Stimulated activated CD8-positive, alpha-beta memory T cell treated with anti-CD3 and anti-CD28 coated beads, Interleukin-2, amount 100 ng/mL, for 1 hour (primary cell): ENCODE data around the gene PPP6R1.

Source experiments
- DNase-seq, 2 donors: peaks; one replicate each; pipeline ENCODE4 v3.0.0-alpha.2; 2020; ENCODE audit warnings: low read depth in 2 of 2

PPP6R1 gene, protein sequence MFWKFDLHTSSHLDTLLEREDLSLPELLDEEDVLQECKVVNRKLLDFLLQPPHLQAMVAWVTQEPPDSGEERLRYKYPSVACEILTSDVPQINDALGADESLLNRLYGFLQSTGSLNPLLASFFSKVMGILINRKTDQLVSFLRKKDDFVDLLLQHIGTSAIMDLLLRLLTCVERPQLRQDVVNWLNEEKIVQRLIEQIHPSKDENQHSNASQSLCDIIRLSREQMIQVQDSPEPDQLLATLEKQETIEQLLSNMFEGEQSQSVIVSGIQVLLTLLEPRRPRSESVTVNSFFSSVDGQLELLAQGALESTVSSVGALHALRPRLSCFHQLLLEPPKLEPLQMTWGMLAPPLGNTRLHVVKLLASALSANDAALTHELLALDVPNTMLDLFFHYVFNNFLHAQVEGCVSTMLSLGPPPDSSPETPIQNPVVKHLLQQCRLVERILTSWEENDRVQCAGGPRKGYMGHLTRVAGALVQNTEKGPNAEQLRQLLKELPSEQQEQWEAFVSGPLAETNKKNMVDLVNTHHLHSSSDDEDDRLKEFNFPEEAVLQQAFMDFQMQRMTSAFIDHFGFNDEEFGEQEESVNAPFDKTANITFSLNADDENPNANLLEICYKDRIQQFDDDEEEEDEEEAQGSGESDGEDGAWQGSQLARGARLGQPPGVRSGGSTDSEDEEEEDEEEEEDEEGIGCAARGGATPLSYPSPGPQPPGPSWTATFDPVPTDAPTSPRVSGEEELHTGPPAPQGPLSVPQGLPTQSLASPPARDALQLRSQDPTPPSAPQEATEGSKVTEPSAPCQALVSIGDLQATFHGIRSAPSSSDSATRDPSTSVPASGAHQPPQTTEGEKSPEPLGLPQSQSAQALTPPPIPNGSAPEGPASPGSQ

DNA sequence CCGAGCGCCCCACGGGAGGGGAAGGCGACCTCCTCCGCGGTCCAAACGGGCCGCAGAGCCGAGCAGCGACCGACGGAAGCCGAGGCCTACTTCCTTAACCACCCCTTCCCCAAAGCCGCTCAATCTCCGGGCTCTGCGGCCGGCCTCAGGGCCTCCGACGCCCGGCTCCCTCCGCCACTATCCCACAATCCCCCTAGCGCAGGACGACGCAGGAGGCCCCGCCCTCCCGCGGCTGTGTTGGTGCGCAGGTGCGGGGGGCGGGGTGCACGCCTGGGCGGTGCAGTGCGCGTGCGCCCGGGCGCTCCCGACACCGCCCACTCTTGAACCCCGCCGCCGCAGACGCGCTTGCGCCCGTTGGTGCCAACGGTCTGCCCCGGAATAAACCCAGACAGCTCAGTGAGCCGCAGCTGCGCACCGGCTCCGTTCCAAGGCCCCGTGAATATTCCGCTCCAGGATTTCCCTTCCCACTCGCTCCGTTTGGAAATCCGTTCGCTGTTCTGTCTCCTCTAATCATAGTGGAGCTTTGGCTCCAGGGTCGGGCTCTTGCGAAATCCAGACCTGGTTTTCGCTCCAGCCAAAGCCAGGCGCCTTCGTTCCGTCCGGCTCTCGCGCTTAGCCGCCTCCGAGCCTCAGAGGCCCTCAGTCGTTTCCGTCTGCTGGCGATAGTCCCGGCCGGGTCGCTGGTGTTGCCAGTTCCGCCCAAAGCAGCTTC lies at the start of gene PPP6R1:
PPP6R1 (minus strand) TSS at position 190 of the 712 bp plus-strand sequence. CDS start 11,914 bp downstream, outside the sequence.
- DNase-seq, result peak; percentile 86

DNA sequence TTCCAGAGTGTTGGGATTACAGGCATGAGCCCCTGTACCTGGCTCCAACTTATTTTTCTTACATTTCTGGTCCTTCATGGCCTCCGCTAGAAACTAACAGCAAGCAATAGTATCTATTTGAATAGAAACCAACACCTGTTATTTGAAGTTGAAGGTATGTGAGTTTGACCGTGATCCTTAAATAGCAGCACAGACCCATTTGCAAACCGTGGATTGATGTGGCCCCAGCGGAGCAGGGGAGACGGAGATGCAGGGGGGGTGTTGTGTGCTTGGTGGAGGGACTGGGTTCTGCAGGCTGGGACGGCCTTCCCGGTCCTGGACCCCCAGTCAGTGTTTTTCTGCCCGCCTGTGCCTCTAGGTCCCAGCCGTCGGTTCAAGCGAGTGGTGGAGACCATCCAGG lies 49.5 kb upstream of the PPP6R1 start:
- DNase-seq, result no peak

DNA sequence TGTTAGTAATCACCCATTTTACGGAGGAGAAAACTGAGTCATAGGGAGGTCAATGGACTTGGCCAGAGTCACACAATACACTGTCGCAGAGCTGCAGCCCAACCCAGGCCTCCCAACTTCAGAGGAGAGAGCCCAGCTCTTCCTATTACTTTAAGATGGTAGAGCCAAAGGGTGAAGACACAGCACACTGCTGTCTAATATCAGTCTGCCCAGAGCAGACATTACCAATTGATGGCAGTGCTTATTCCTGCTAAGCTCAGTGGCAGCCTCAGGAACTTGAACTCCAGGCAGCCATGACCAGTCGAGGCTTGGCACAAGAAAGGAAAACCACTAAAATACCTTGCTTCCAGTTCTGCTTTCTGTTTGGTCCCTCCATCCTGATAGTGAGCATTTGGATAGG lies 47.9 kb upstream of the PPP6R1 start:
- DNase-seq, result no peak

DNA sequence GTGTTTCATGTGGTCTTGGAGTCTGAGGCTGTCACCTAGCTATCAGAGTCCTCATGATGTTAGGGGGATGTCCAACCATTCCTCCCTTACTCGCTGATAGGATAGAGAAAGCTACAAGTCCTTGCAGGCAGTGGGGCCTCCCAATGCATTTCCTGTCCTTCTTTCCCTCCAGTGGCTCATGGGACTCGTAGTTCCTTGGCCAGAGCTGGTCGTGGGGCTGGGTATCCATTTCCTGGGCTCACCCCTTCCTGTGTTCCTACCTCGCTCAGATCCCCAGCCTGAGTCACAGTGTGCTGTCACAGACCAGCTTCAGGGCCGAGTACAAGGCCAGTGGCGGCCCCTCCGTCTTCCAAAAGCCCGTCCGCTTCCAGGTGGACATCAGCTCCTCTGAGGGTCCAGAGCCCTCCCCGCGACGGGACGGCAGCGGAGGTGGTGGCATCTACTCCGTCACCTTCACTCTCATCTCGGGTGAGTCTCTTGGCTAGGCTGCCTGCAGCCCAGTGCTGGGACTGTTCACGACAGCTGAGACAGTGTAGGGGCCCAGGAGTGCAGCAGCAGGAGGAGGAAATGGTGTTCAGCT lies 47.3 kb upstream of the PPP6R1 start:
- no peak for DNase-seq

DNA sequence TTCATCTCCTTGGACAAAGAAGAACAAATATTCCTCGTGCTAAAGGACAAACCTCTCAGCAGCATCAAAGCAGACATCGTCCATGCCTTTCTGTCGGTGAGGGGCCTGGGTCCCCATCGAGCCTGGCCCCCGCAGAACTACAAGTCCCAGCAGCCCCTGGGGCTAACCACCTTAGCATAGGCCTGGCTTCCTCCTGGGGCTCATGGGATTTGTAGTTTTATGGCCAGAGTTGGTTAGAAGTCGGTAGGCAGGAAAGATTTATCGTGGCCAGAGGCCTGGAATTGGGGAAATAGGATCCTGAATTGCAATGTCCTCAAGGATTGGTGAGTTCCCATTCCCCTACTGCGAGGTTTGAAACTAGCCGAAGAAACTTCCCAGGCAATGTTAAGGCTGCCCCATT lies 46.7 kb upstream of the PPP6R1 start:
- peak in 1 of 2 donors; percentile 17 for DNase-seq

DNA sequence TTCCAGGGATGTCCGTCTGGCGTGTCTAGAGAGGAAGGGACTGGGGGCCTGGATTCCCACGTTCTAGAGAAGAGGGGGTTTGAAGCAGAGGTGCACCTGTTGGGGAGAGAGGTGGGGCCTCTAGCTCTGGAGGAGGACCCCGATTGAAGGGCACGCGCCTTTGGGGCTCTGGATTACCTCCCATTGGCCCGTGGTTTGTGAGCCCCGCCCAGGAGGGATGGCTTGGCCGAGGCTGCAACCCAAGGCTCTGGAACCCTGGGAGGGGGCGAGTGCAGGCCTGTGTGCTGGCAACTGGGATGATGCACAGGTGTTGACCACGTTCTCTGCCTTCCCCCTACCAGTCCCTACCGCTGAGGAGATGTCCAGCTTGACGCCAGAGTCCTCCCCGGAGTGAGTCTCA lies 46.2 kb upstream of the PPP6R1 start:
- no peak for DNase-seq

DNA sequence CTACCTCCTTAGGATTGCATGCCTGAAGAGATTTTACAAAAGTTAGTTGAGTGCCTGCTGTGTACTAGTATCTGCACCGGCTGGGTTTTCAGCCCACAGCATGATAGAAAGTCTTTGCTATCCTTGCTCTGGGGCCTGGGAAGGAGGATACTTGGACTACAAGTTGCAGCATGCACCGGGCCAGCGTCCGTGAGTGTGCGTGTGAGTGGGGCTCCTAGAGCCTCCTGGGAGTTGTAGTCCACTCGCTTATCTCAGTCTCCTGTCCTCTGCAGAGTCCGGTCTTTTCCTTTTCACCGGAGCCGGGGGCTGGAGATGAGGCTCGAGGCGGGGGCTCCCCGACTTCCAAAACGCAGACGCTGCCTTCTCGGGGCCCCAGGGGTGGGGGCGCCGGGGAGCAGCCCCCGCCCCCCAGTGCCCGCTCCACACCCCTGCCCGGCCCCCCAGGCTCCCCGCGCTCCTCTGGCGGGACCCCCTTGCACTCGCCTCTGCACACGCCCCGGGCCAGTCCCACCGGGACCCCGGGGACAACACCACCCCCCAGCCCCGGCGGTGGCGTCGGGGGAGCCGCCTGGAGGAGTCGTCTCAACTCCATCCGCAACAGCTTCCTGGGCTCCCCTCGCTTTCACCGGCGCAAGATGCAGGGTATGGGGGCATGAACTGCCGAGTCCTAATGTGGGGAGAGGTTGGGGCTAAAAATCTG lies 45.6 kb upstream of the PPP6R1 start:
- no peak for DNase-seq

DNA sequence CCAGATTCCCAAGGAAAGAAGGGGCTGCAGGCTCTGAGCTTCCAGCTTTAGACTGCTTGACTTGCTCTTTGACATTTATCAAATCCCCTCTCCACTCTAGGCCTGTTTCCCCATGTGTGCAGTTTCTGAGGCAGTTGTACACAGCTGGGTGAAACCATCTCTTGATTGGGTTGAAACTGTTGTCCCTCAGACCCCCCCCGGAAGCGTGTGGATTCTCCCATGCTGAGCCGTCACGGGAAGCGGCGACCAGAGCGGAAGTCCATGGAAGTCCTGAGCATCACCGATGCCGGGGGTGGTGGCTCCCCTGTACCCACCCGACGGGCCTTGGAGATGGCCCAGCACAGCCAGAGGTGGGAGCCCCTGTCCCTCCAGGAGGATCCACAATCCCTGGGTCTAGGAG lies 44.7 kb upstream of the PPP6R1 start:
- no peak for DNase-seq

DNA sequence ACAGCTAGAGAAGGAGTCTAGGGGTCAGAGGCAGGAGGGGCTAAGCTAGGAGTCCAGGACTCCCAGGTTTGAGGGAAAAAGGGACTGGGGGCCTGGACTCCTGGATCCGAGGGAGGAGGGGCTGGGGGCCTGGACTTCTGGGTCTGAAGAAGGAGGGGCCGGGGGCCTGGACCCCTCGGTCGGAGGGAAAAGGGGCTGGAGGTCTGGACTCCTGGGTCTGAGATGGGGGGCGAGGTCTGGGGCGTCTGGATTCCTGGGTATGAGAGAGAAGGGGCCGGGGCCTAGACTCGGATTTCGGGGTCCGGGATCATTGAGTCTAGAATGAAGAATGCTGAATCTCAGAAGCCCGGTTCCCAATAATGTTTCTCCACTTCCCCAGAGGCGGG lies 43.5 kb upstream of the PPP6R1 start:
- no peak for DNase-seq

DNA sequence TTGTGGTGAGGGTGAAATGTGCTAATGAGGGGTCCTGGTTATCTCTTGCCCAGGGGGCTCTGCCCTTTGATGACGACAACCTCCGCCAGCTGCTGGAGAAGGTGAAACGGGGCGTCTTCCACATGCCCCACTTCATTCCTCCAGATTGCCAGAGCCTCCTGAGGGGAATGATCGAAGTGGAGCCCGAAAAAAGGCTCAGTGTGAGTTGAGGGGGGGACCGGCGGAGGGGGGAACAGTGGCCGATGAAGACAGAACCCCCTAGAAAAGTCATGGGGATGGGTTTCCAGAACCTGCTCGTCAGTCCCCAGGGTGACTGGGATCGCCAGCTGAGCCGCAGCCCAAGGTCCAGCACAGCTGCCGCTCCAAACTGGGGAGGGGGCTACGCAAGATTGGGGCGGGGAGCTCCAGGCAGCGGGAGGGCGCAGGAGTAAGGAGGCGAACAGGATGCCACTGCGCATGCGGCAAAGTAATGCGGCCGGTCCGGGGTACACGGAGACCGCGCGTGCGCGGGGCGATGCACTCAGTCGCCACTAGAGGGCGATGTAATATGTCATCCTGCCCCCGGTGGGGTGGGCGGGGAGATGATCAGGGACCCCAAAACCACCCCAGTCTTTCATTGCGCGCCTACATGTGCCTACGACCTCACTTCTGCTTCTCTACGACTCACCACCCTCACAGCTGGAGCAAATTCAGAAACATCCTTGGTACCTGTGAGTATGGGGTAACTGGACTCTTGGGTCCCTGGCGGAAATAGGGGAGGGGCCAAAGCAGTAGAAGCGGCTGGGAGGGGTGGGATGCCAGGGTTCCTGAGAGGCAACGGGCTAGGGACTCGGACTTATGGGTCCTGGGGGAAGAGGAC lies 42.9 kb upstream of the PPP6R1 start:
- peak; percentile 92 to 93 for DNase-seq

DNA sequence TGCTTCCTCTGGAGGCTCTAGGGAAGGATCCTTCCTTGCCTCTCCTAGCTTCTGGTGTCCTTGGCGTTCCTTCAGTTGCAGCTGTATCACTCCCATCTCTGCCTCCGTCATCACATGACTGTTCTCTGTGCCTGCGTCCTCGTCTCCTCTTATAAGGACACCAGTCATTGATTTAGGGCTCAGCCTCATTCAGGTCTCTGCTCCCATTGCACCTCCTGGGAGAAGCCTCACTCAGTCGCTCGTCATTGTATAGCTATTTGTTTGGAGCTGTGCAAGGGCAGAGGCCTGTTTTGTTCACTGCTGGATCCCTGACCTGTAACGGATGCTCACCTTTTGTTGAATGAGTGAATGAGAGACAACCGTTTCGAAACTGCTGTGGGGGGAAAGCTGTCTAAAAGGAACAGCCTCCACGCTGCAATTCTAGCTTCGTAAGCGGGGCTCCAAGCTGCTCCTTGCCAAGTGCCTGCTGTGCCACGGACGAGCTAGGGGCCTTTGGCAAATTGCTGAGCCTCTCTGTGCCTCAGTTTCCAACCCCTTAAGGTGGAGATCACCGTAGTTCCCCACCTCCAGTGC lies 42.2 kb upstream of the PPP6R1 start:
- no peak for DNase-seq

DNA sequence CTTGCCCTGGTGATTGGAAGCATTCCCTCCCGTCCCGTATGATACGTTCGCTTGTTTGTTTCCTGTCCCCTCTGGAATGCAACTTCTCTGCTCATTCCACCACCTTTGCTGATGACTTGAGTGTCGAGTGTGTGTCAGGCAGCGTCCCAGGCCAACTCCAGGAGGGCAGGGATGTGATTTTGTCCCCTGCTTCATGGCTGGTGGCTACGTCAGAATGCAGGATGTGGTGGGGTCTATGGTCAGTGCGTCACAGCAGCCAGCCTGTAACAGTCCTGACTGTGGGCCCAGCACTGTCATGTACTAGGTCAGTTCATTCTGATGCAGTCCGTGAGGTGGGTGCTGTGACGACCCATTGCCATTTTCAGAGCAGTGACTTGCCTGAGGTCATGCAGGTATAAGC lies 41.2 kb upstream of the PPP6R1 start:
- no peak for DNase-seq

DNA sequence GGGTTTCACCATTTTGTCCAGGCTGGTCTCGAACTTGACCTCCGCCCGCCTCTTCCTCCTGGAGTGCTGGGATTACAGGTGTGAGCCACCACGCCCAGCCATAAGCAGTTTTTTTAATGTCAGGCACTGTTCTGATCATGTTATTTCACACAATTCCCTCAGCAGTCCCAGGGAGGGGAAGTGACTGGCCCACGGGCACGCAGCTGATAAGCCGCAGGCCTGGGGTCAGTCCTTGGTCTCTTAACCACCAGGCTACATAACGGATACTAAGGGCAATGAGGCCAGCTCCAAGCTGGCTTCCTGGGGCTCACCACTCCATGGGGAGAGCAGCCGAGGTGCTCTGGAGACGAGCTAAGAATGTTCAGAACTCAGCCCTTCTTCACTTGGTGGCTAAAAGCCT lies 38.5 kb upstream of the PPP6R1 start:
- DNase-seq, result no peak

DNA sequence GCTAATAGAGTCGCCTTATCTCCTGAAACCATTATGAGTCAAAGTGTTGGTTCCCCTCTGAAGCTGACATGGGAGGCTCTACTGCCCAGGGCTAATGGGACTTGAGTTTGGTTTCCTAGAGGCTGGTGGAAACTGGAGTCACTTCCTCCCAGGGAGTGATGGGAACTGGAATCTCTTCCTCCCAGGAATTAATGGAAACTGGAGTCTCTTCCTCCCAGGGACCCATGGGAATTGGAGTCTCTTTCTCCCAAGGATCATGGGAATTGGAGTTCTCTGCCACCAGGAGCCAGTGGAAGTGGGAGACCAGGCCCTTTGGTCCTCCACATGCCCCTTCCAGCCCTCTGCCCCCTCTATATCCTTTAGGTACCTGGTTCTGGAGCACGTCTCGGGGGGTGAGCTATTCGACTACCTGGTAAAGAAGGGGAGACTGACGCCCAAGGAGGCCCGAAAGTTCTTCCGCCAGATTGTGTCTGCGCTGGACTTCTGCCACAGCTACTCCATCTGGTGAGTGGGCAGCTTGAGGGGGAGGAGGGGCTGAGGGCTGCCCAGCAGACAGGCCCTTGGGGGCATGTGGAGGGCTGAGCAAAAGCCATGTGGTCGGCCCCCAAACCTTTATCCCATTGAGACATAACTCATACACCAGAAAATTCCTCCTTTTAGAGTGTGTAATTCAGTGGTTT lies 30.4 kb upstream of the PPP6R1 start:
- DNase-seq, result no peak

DNA sequence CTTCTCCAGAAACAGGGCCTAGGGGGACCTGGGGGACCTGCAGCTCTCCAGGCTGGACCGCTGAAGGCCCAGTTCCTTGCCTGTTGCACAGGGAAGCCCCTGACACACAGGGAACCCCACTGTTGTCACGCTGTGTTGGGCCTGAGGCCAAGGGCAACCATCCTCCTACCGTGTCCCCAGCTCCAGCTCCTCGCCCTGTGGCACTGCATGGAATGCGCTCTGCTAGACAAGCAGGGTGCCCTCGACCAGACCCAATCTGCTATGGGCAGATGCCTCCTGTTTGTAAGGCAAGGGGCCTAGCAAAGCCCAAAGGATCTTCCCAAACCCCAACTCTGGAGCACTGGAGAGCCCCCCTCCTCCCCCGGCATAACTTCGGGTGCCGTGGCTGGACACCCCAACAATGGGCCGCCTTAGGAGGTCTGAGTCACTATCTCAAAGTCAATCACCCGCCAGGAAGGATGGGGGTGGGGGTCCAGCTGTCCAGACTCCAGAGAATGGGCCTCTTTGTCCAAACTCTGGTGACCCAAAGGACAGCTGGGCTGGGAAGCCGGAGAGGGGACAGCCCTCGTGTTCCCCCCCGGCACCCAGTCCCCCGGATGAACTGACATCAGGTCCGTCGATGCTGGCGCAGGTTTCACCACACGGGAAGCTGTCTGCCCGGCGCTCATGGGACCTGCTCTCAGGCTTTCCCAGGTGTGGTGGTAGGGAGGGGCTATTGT lies 28.7 kb upstream of the PPP6R1 start:
- DNase-seq, result no peak

DNA sequence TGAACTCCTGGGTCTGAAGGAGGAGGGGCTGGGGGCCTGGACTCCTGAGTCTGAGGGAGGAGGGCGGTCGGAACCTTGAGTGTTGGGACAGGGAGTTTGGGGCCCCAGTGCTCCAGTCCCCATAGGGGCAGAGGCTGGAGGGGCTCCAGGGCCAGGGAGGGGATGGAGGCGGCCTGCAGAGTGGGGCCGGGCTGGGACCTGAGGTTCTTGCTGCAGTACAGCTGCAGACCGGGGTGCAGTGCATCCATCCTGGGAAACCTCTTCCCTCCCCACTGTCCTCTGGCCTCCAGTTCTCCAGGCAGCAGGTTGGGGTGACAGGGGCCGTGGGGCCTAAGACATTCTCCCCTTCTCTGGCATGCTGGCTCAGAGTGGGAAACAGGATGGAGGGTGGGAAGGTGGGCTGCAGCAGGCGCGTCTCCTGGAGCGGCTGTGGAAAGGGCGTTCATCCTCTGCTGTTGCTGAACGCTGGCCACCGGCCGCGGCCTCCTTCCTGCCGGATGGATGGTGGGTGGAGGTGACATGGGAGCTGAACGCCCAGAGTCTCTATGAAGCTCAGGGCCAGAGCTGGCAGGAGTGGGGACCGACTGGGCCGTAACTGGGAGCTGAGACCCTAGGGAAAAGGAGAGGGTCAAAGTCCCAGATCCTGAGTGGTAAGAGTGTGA lies 26.5 kb upstream of the PPP6R1 start:
- DNase-seq, result no peak

DNA sequence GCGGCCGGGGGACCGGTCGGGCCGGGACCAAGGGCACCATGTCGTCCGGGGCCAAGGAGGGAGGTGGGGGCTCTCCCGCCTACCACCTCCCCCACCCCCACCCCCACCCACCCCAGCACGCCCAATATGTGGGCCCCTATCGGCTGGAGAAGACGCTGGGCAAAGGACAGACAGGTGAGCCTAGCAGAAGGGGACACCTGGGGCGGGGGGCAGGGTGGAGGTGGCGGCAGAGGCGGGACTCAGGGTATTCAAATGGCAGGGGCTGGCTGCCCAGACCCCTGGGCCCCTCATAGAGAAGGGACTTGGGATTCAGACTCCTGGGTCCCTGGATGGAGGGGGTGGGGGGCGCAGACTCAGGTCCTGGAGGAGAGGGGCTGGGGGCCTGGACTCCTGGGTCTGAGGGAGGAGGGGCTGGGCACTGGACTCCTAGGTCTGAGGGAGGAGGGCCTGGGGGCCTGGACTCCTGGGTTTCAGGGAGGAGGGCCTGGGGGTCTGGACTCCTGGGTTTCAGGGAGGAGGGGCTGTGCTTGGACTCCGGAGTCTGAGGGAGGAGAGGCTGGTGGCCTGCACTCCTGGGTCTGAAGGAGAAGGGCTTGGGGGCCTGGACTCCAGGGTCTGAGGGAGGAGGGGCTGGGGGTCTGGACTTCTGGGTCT lies 25.7 kb upstream of the PPP6R1 start:
- no peak for DNase-seq
